Heart left ventricle (tissue), 13 donors: ENCODE data around the gene DLG1.

ENCODE experiments used
- POLR2A ChIP-seq, 2 donors: fragments of 450-650 bp; IDR thresholded peaks; one replicate each; pipeline ENCODE4 v1.6.1; 2017; ENCODE audit warnings: antibody characterized with exemption in 2 of 2, mild to moderate bottlenecking in 2 of 2, moderate library complexity in 2 of 2
- TF ChIP-seq, protein P1 (sequence below), 12 donors: fragments of 200-600 bp; sonication (generic) in 4 of 12; IDR thresholded peaks; one replicate each; pipeline versions ENCODE4 v1.5.0 to v1.8.0; 2018 to 2022; ENCODE audit warnings: antibody characterized with exemption in 12 of 12, mild to moderate bottlenecking in 5 of 12
- donor health status: ischemic (EF 13 %, LVEDD 7.1; RV severe dilation, severe dysfunction).
- donor health status: DM: no; HTN: yes; CAD: no.
- donor health status: DM: no; HTN: no; CAD: no.
- donor health status: ischemic (EF 25% LVEDD 6.9; RV normal size, moderate dysfunction).
- donor health status: ischemic (EF 25% LVEDD 5.7; RV mildly dilated, moderate dysfunction).
- donor health status: ischemic (EF 35%, LVEDD 5.7; RV mildly dilated, moderate dysfunction).
- donor health status: nonischemic (EF 11% LVEDD 7.7; RV severe dilation, severe dysfunction).
- donor health status: DM: yes; HTN: yes; CAD: no.
- donor health status: PGD.
- donor health status: ischemic (EF 29% LVEDD 5.4; RV normal size, mild dysfunction).
- donor health status: nonischemic (EF 23%, LVEDD 6.1; RV moderate dilation, normal function).

DNA sequence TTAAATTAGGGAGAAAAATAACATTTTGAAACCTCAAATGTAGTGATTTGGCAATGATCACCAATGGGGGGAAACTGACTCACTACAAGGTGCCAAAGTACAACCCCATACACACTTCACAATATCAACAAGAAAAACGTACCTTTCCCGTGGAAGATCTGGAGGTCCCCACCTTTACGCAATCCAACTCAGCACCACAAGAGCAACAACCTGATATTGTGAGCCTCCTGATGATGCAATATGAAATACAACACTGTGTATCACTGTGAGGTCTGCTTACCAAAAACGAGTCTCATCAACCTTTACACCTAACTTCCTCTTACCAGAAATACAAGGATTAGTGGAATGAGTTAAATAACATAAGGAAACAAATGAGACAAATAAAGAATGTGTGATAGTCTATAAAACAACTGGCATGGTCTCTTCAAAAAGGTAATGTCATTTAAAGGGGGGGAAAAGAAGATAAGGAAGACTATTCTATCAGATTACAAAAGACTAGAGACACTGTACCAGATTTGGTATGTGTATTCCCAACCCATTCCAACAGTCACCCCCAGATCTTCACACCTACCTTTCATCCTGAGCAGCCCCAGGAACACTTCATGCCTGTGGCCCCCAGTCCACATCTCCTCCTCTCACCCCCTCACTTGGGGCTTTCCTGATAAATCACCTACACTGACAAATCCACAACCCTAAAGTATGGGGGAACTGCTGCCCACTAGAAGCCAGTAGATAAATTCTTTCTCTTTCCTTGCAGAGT lies 27.7 kb downstream of the DLG1 start:
- TF ChIP-seq, protein P1, sequence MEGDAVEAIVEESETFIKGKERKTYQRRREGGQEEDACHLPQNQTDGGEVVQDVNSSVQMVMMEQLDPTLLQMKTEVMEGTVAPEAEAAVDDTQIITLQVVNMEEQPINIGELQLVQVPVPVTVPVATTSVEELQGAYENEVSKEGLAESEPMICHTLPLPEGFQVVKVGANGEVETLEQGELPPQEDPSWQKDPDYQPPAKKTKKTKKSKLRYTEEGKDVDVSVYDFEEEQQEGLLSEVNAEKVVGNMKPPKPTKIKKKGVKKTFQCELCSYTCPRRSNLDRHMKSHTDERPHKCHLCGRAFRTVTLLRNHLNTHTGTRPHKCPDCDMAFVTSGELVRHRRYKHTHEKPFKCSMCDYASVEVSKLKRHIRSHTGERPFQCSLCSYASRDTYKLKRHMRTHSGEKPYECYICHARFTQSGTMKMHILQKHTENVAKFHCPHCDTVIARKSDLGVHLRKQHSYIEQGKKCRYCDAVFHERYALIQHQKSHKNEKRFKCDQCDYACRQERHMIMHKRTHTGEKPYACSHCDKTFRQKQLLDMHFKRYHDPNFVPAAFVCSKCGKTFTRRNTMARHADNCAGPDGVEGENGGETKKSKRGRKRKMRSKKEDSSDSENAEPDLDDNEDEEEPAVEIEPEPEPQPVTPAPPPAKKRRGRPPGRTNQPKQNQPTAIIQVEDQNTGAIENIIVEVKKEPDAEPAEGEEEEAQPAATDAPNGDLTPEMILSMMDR (IDR thresholded peaks at IDR 0.05) = no peak
- TF ChIP-seq POLR2A (IDR thresholded peaks at IDR 0.05) = no peak
